HG03108 (cell line): ENCODE measurements around the gene MMD.
"Not testable (repeated sequence)": the region's sequence is repeated elsewhere in the genome, so short reads cannot be mapped to it uniquely, and the experiment has no call there.

Experiments used
- ATAC-seq: cut with Tn5 transposase; IDR thresholded peaks from one replicate; pipeline ENCODE4 v1.9.1; 2021; ENCODE audit warnings: moderate library complexity; ENCODE audit not compliant: unreplicated experiment

Gene MMD

DNA sequence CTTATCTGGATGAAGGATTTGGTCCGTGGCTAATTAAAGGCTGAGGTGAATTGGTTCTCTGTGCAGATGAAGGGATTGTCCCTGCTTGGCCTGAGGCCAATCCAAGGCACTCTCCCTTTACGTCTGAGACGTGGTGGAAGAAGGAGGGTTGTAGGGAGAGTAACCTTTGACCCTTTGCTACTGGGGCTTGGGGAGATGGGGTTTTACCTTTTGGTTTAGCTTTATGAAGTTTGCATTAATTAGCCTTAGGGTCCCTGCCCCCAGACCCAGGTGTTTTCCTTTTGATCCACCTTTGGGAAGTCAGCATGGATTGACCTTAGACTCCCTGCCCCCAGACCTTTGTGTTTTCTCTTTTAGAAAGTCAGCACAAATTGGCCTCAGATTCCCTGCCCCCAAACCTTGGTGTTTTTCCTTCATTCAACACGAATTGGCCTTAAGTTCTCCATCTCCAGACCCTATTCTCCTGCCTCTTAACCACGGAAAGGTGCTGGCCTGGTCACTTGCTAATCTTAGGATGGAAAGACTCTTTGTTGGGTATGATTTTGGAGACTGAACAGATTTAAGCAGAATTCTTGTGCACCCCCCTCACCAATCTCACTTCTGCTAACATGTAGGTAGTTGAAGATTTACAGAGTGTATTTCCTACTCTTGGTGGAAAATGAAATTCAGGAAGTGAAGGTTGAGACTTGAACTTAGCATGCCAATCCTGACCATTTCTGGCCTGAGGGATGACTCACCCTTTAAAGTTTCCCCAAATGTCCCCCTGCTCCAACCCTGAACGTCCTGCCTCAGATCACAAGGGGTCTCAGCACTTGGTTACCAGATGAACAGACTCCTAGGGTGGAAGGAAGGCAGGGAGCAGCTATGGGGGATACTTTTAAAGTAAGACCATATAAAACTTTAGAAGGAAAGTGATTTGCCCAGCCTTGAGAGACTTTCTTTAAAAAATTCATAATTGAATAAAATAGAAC, 23.1 kb upstream of the MMD start:
- peak; percentile 76 for ATAC-seq

DNA sequence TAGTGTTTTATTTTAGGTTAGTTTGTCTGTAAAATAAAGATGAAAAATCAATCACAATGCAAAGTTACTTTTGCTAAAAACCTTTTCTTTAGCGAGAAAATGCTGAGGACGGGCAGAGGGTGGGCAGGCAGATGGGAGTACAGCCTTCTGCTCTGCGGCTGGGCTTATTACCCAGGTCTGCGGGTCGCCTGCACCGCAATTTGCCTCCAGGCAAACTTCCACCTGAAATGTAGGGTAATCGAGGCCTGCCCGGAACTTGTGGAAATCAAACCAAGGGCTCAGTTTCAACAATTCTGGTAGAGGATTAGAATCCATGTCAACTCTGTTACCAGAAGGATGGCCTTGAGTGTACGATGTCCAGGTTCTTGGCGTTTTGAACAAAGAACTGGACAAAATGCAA, 22.3 kb upstream of the MMD start:
- no peak for ATAC-seq

DNA sequence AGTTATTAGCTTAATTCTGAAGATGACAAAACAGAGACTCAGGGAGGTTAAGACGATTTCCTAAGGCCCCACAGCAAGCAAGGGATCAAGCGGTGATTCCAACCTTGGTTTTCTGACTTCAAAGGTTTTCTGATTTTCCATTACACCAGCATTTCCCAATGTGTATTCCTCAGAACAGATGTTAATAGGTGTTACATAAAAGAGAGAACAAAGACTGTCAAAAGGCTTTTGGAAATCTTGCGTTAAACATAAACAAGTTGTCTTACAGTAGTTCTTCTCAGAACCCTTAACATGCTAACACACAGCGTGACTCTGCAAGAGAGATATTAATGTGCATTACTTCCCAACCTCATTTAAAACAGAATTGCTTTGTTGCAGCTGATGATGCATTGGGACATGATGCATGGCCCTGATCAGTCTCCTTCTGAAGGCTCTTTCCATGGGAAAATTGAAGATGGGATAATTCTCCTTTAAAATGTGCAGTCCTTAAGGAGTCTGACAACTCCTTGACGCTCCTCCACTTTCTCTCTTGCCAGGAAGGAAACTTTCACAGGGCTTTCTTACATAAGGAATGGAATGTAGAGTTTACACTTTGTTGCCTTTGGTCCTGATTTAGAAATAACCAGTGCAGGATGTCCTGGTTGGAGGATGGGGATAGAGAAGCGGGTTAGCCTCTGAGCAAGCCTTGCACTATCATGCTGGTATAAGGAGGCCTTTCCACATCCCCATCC, 21.5 kb upstream of the MMD start:
- no peak for ATAC-seq

DNA sequence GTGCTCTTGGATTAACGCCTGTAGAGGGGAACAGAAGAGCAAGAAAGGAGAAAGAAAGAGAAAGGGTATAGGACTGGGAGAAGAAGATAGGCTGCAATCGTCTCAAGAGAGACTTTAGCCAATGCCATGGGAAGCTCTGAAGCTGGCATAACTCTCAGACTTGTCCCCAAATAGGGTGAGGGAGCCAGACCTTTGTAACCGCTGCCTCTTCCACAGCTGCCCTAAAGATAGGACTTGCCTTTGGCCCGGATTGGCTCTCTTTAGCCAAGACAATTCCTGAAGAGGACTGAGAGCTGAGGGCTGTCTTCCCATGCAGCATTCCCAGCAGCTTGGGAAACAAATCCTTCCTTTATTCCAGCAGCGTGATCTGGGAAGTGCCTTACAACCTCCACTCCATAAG, 20.8 kb upstream of the MMD start:
- no peak for ATAC-seq

DNA sequence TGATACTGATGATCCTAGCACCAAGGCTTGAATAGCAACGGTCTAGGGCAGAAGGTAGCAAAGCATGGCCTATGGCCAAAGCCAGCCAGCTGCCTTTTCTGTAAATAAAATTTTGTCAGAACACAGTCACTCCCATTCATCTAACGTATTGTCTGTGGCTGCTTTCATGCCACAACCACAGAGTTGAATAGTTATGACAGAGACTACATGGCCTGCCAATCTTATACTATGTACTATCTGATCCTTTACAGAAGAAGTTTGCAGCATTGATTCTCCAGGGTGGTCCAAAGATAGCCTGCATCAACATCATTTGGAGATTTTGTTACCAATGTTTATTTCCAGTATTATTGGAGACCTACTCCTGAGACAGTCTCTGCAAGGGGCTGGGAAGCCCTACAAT, 19.9 kb upstream of the MMD start:
- ATAC-seq, result no peak

DNA sequence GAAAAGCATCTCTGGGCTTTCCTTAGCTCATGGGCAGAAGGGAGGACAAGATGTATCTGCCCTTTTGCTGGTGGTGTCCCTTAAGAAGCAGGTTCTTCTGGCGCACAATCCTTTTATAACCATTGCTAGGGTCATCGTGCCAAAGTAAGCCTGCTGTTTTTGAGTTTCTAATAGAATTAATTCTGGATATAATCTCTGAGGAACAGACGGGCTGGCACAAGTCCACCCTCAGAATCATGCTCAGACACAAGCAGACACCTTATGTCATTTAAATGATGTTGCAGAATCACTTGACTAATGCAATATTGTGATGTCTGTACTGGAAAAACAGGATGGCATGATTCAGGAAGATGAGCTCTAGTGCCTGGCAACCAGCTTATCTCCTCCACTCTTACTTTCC, 18.8 kb upstream of the MMD start:
- ATAC-seq, result no peak

DNA sequence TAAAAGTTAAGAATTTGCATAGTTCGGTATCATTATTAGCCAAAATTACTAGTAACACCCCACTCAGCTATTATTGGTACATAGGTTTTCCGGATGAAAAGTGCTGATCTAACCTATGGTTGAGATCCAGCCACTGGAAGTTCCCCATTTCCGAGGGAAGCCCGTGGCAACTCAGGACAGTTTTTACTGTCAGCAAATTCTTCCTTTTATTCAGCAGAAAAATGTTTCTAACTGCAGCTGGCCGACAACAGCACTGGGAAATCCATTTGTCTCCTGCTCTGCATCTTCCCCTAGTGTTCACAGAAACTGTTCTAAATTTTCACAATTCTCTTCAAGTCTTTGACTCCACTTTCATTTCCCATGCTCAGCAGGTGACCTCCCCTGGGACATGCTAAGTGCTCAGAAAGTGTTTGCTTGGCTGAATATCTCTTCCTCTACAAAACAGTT, 15.5 kb upstream of the MMD start:
- peak; percentile 59 for ATAC-seq

DNA sequence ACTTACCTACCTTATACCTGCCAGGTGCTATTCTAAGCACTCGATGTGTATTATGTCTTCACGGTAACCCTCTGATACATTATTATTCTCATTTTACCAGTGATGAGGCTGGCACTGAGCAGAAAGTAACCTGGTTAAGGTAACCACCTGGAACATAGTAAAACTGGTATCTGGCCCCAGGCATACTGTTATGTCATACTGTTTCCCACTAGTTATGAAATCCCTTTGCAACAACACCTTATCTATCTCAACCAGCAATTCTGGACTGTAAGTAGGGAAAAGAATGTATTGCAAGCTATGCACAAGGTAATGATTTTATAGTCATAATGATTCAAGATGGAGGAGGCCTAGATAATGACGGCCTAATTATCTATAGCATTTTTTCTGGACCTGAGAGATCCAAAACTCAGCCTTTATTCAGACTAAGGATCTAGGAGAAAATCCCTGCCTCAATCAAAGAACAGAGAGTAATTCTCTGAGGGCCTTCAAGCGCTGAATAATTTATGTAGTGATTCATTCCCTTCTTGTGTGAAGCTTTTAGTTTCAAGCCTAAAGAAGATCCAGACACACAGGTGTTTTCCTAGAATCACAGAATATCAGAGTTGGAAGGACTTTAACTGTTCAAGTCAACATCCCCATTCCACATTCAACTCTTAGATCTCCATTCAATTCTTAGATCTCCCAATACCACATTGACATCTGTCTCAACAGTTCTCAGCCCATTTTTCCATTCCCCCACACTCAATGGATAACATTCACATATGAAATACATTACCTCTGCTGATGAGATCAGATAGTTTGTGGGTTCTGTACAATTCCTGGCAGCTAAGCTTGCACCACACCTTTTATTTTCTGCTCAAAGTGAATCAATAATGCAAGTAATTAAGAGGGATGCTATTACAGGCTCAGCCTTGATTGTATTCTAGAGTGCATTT, 14.9 kb upstream of the MMD start:
- ATAC-seq, result peak; percentile 23

DNA sequence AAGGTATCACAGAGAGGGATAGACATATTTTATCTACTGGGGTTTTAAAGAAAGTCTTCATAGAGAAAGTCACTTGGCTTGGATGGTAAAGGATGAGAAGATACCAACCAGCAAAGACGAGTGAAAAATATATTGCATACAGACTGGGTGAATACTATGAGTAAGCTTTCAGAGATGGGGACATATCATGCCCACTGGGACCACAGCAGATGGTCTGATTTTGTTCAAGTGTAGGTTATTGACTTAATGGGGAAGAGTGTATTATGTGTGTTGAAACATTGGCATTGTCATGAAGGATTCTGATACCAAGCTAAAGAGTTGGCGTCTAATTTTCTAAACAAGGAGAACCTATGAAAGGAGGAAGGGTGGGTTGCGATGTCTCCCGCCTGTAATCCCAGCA, 13.8 kb upstream of the MMD start:
- no peak for ATAC-seq

DNA sequence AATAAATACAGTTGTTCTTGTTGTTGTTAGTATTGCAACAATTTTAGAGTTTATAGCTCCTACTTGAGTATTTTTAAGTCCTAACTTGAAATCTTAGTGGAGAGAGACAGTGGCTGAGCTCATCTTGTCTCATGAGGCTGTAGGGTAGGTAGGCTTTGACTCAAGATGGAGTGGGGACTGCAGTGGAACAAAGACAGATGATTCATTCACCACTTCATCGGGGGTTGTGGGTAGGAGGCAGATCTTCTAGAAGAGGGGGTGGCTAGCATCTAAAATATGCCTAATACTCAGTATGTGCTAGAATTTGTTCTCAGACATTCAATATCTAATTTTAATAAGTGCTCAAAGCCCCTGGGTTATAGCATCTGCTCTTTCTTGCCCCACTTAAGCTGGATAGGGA, 13.1 kb upstream of the MMD start:
- ATAC-seq, result no peak

DNA sequence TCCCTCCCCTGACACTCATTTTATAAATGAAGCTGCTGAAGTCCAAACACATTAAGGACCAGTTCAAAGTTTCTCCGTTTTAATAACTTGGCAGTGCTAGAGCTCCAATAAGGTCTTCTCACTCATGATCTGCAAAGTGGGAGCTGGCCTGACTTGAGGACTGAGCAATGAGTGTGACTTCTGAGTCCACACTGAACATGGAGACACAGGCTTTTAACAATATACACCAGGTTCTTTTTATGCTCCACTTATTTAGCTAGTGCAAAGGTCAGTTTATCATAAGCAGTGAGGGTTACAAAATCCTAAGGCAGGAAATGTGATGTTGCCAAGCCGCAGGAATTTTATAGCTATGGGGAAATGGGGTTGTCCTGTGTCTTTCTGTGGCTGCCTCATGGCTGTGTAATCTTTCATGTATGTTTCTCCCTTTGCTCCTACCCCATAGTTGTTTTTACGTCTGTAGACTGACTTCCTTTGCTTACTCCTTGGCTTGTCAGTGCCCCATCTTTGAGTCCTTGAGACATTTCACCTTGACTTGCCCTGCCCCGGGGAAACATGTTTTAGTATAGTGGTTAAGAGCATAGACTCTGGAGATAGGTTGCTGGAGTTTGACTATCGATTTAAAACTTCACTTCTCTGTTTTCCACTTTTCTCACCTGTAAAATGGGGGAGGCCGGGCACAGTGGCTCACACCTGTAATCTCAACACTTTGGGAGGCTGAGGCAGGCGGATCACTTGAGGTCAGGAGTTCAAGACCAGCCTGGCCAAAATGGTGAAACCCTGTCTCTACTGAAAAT, 12.2 kb upstream of the MMD start:
- ATAC-seq, result no peak

DNA sequence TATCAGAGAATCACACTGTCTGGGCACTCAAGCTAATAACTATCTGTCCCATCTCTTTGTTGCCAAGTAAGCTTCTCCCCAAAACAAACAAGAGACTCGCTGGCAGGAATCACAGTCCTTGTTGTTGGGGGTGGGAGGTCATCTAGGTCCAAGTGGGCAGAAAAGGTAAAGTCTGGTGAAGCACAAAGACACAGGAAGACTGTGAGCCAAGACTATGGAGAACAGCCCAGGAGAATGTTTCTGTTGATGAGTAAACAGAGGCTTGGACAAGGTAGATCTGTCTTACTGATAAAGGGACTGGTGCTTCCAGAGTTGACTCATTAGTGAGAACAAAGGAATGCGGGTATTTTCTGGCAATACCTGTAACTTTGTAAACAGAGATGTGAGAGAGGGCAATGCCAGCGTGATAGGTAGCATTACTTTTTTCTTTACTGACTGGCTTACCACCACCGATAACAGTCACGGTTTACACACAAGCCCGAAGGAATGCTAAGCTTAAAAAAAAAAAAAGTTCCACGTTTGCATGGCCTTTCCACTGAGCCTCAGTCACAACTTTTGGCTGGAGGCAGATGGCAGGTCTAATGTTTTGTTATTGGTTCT, 11.5 kb upstream of the MMD start:
- no peak for ATAC-seq

DNA sequence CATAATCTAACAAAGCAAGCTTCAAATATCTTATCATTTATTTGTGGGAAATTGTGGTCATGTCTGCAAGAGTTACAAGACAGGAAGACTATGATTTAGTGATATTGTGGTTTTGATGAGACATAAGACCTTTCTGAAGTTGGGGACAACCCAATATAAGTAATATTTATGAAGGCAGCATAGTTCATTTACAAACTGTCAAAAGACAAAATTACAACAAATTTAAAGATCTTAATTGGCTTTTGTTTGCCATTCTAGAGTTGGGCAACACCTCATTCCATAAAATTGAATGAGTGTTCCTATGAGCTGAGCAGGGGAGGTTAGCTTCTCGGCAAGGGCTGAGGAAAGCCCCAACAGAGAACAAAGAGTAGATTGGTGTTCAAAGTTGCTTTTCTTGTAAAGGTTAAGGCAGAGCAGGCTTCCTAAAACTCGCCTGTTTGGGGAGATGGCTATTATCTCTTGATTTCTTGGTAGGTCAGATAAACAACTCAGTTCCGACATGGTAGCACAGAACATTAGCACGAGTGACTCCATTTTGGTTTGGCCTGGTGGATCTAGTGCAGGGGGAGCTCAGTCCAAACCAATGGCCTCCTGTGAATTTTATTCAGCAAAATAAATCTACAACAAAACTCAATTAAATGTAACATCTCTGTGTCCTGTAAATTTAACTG, 10.9 kb upstream of the MMD start:
- no peak for ATAC-seq

DNA sequence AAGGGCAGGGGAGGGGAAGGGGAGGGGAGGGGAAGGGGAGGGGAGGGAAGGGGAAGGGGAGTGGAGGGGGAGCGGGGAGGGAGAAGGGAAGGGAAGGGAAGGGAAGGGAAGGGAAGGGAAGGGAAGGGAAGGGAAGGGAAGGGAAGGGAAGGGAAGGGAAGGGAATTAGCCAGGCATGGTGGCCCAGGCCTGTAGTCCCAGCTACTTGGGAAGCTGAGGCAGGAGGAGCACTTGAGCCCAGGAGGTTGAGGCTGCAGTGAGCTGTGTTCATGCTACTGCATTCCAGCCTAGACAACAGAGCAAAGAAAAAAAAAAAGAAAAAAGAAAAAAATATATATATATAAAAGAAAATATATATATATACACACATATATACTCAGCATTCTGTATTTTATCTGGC, 10.3 kb upstream of the MMD start:
- ATAC-seq, result not testable (repeated sequence)

DNA sequence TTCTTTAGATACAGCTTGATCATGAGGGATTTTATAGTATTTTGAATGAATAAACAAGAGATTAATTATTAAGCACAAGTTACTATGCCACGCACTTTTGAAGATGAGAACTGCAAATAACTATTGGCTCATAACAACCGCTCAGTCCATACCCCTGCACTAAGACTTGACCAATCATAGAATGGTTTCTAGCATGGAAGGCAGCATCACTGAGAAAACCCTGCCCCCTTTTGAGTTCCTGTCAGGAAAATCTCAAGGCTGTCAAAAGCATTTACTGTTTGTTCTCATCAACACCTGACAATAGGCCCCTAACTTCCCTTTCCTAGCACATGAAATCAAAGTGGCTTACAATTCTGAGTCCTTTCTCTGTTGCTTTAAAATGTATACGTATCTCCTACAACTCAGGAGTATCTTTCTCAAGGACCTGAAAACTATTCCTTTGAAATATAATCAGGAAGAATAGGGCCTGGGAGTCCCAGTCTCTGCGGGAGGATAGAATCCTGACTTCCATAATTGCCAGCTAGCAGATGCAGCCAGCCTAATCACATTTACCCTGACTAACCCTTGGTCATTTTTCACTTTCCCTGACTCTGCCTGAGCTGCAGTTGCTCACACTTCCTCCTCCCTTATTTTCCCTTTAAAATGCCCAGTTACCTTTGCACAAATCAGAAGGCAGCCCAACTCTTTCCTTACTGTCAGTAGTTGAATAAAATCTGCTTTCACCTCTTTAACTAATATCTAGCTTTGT, 9.1 kb upstream of the MMD start:
- no peak for ATAC-seq

DNA sequence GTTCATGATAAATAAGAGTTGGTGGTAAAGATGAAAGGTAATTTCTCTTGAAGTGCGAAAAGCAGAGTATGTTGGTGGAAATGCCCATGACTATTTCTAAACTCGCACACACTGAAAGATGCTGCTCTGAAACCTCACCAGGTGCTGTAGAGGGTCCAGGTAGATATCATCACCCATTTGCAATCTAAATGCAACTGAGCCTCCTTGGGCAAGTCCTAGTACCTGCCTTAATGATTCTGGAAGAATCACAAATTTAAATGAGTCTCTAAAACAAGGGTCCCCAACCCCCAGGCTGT, 5.9 kb upstream of the MMD start:
- ATAC-seq, result no peak

DNA sequence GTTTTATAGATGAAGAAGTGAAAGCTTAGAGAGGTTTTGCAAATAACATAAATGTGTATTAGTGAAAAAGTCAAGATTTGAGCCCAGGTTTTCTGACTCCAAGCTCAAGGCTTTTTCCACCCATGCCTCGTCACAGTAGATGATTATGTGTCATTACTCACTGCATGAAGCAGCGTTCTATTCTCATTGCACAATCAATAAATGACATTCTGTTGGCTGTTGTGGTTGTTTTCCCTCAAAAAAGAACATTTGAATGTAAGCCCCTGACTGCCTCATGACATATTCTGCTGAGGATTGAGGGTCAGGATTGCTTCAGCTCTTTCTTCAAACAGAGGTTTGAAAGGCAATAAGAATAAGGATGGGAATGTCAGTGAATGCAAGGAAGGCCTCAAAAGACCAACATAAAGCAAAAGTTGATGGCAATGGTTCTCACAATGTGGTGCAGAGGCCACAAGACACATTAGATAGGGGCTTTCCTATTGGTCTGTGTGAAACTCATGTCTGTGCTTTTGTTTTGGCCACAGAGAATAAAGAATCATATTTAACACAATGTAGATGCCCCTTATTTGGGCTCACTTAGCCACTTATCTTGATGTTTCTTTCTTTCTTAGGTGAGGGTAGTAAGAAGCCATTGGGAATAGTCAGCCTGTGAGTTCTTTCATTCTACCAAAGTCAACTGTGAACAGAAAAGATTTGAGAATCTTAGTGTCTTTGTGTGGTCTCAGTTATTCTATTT, 5.4 kb upstream of the MMD start:
- ATAC-seq, result no peak

DNA sequence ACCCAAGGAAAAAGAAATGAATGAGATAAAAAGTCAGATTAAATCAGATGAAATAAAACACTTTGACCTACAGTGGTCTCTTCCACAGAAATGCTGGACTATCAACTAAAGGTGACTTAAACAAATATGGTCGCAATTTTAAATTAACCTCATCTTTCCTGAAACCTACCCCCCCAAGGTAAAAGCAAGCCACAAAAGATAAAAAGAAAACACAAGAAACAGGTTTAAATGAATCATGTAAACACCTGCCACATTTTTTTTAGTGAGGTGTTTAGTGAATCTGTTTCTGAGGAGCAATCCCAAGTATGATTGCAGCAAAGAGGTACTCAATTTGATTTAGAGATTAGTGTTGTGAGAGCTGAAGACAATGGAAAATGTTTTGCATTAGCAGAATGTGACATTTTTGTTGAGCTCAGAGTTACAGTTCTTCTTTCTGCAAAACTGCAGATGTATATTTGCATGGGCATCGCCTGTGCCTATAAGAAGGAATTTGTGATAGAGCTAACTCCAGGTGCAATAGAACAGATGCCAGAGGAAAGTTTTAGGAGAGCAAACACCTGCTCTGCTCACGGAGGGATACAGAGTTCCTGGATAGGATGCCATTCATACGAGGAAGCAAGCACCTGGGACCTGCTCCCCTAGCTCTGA, 3.4 kb upstream of the MMD start:
- ATAC-seq, result no peak
